Activated T-cell treated with anti-CD3 and anti-CD28 coated beads, Interleukin-2, amount 50 U/mL, for 24 hours (primary cell): ENCODE measurements around the gene PDE6D.

ENCODE experiments used
- DNase-seq: peaks from one replicate; pipeline ENCODE4 v3.0.0-alpha.2; 2020
- H3K27ac Mint-ChIP-seq: 2 replicates; pipeline ENCODE4 v1.8.0; 2020; ENCODE audit warnings: mild to moderate bottlenecking, mixed read lengths
- H3K27me3 Mint-ChIP-seq: 2 replicates; pipeline ENCODE4 v1.8.0; 2020; ENCODE audit warnings: mixed read lengths
- H3K36me3 Mint-ChIP-seq: 2 replicates; pipeline ENCODE4 v1.8.0; 2020; ENCODE audit warnings: low read depth, mixed read lengths
- H3K4me1 Mint-ChIP-seq: 2 replicates; pipeline ENCODE4 v1.8.0; 2020; ENCODE audit warnings: low read depth, mixed read lengths
- H3K4me3 Mint-ChIP-seq: 2 replicates; pipeline ENCODE4 v1.8.0; 2020; ENCODE audit warnings: mild to moderate bottlenecking, moderate library complexity, mixed read lengths
- H3K9me3 Mint-ChIP-seq: 2 replicates; pipeline ENCODE4 v1.8.0; 2020; ENCODE audit warnings: mixed read lengths

The PDE6D gene

GRCh38 chr2:231780909-231781797 is at the start of gene PDE6D:
TSS of gene PDE6D (minus strand) at chr2:231781282. CDS start at chr2:231781114, 168 bp downstream.
- Mint-ChIP-seq H3K27ac (peak within 1 kb of the TSS; percentile 99), H3K36me3 (peaks cover 22% of the 10 kb centered on the region), H3K9me3 (no peaks in the 10 kb centered on the region), H3K4me1 (peaks cover 60% of the 10 kb centered on the region), H3K27me3 (no peaks in the 10 kb centered on the region), H3K4me3 (peak within 1 kb of the TSS; percentile 96)
- peak; percentile 99 for DNase-seq

GRCh38 chr2:231821908-231822307 is 40.8 kb upstream of the PDE6D start:
- DNase-seq = no peak
- Mint-ChIP-seq H3K4me1 (no peaks in the 10 kb centered on the region), H3K27me3 (peaks cover 4% of the 10 kb centered on the region), H3K4me3 (no peak overlapping the region), H3K36me3 (no peaks in the 10 kb centered on the region), H3K27ac (no peak overlapping the region), H3K9me3 (no peaks in the 10 kb centered on the region)

- no peak overlapping the region for H3K4me3 Mint-ChIP-seq
- DNase-seq = no peak
Observed at GRCh38 chr2:231820786-231821303, 39.8 kb upstream of the PDE6D start.

GRCh38 chr2:231819447-231820042 is 38.5 kb upstream of the PDE6D start:
- no peak for DNase-seq
- Mint-ChIP-seq H3K27ac (no peak overlapping the region), H3K9me3 (no peaks in the 10 kb centered on the region), H3K27me3 (peaks cover 4% of the 10 kb centered on the region), H3K4me3 (no peak overlapping the region), H3K4me1 (no peaks in the 10 kb centered on the region), H3K36me3 (peaks cover 10% of the 10 kb centered on the region)

More at GRCh38 chr2:231820786-231821303, 39.8 kb upstream of the PDE6D start:
- H3K36me3 Mint-ChIP-seq = peaks cover 5% of the 10 kb centered on the region
- H3K4me1 Mint-ChIP-seq = no peaks in the 10 kb centered on the region
- no peaks in the 10 kb centered on the region for H3K9me3 Mint-ChIP-seq
- H3K27me3 Mint-ChIP-seq = peaks cover 4% of the 10 kb centered on the region
- H3K27ac Mint-ChIP-seq = no peak overlapping the region

GRCh38 chr2:231816327-231817026 is 35.4 kb upstream of the PDE6D start:
- Mint-ChIP-seq H3K36me3 (peaks cover 36% of the 10 kb centered on the region), H3K4me1 (no peaks in the 10 kb centered on the region), H3K9me3 (peaks cover 2% of the 10 kb centered on the region), H3K27me3 (peaks cover under 1% of the 10 kb centered on the region), H3K27ac (no peak overlapping the region), H3K4me3 (no peak overlapping the region)
- DNase-seq = no peak

GRCh38 chr2:231810905-231811304 is 29.8 kb upstream of the PDE6D start:
- no peak overlapping the region for H3K27ac Mint-ChIP-seq
- H3K4me3 Mint-ChIP-seq = no peak overlapping the region
- H3K36me3 Mint-ChIP-seq = peaks cover 83% of the 10 kb centered on the region
- no peaks in the 10 kb centered on the region for H3K4me1 Mint-ChIP-seq
- no peak for DNase-seq
- peaks cover 2% of the 10 kb centered on the region for H3K9me3 Mint-ChIP-seq
- no peaks in the 10 kb centered on the region for H3K27me3 Mint-ChIP-seq

GRCh38 chr2:231807020-231807419 is 25.9 kb upstream of the PDE6D start:
- Mint-ChIP-seq H3K4me1 (peaks cover 5% of the 10 kb centered on the region), H3K27ac (no peak overlapping the region), H3K36me3 (peaks cover 88% of the 10 kb centered on the region), H3K9me3 (no peaks in the 10 kb centered on the region), H3K4me3 (no peak overlapping the region), H3K27me3 (no peaks in the 10 kb centered on the region)
- DNase-seq = no peak

GRCh38 chr2:231803501-231804138 is 22.5 kb upstream of the PDE6D start:
- peaks cover 12% of the 10 kb centered on the region for H3K4me1 Mint-ChIP-seq
- DNase-seq = no peak
- peaks cover 84% of the 10 kb centered on the region for H3K36me3 Mint-ChIP-seq
- no peaks in the 10 kb centered on the region for H3K9me3 Mint-ChIP-seq
- H3K4me3 Mint-ChIP-seq = no peak overlapping the region
- no peaks in the 10 kb centered on the region for H3K27me3 Mint-ChIP-seq
- no peak overlapping the region for H3K27ac Mint-ChIP-seq

GRCh38 chr2:231800493-231801091 is 19.5 kb upstream of the PDE6D start:
- Mint-ChIP-seq H3K9me3 (no peaks in the 10 kb centered on the region), H3K27me3 (no peaks in the 10 kb centered on the region), H3K36me3 (peaks cover 88% of the 10 kb centered on the region), H3K4me3 (no peak overlapping the region), H3K4me1 (peaks cover 12% of the 10 kb centered on the region), H3K27ac (no peak overlapping the region)
- peak; percentile 49 for DNase-seq

- peaks cover 93% of the 10 kb centered on the region for H3K36me3 Mint-ChIP-seq
Observed at GRCh38 chr2:231795525-231796327, 14.6 kb upstream of the PDE6D start.

GRCh38 chr2:231794383-231794782 is 13.3 kb upstream of the PDE6D start:
- Mint-ChIP-seq H3K36me3 (peaks cover 92% of the 10 kb centered on the region), H3K9me3 (no peaks in the 10 kb centered on the region), H3K4me1 (peaks cover 16% of the 10 kb centered on the region), H3K27ac (no peak overlapping the region), H3K27me3 (no peaks in the 10 kb centered on the region), H3K4me3 (no peak overlapping the region)
- no peak for DNase-seq

More at GRCh38 chr2:231795525-231796327, 14.6 kb upstream of the PDE6D start:
- DNase-seq = no peak
- Mint-ChIP-seq H3K27ac (no peak overlapping the region), H3K4me3 (no peak overlapping the region), H3K9me3 (no peaks in the 10 kb centered on the region), H3K27me3 (no peaks in the 10 kb centered on the region), H3K4me1 (peaks cover 10% of the 10 kb centered on the region)

- DNase-seq = no peak
- Mint-ChIP-seq H3K9me3 (no peaks in the 10 kb centered on the region), H3K4me1 (peaks cover 38% of the 10 kb centered on the region), H3K27ac (no peak overlapping the region), H3K27me3 (no peaks in the 10 kb centered on the region), H3K36me3 (peaks cover 85% of the 10 kb centered on the region), H3K4me3 (no peak overlapping the region)
Observed at GRCh38 chr2:231791107-231791506, 10.0 kb upstream of the PDE6D start.

- peak overlapping the region; percentile 85 for H3K27ac Mint-ChIP-seq
- peak overlapping the region; percentile 95 for H3K4me3 Mint-ChIP-seq
- H3K4me1 Mint-ChIP-seq = peaks cover 76% of the 10 kb centered on the region
- no peaks in the 10 kb centered on the region for H3K9me3 Mint-ChIP-seq
- H3K36me3 Mint-ChIP-seq = peaks cover 52% of the 10 kb centered on the region
- H3K27me3 Mint-ChIP-seq = no peaks in the 10 kb centered on the region
- no peak for DNase-seq
Observed at GRCh38 chr2:231786917-231787292, 5.8 kb upstream of the PDE6D start.
